Ascending aorta (tissue), 2 donors: ENCODE results near the gene FGF19. TPM values are rescaled to one million over a fixed set of nuclear protein-coding genes. Genes with fewer than 3 reads are reported as not detected.

Experiments used
- DNase-seq, 2 donors: peaks; one replicate each; pipeline ENCODE4 v3.0.0-alpha.2; 2019; ENCODE audit warnings: low spot score in 2 of 2
- H3K27ac ChIP-seq, 2 donors: fragments of 200-600 bp; sonication (generic); one replicate each; pipeline ENCODE4 v1.5.1; 2016 to 2017; ENCODE audit warnings: mild to moderate bottlenecking in 1 of 2
- H3K27me3 ChIP-seq: fragments of 200-600 bp; sonication (generic); one replicate; pipeline ENCODE4 v1.5.1; 2017
- H3K36me3 ChIP-seq, 2 donors: fragments of 200-600 bp; sonication (generic); one replicate each; pipeline ENCODE4 v1.5.1; 2016
- H3K4me1 ChIP-seq, 2 donors: fragments of 200-600 bp; sonication (generic); one replicate each; pipeline ENCODE4 v1.5.1; 2016 to 2017; ENCODE audit warnings: mild to moderate bottlenecking in 1 of 2
- H3K4me3 ChIP-seq, 2 donors: fragments of 200-600 bp; sonication (generic); one replicate each; pipeline ENCODE4 v1.5.1; 2016 to 2017; ENCODE audit warnings: mild to moderate bottlenecking in 1 of 2
- H3K9me3 ChIP-seq, 2 donors: fragments of 200-600 bp; sonication (generic); one replicate each; pipeline ENCODE4 v1.5.1; 2016
- CTCF ChIP-seq, 3 experiments: fragments of 200-600 bp in 2 of 3; fragments of 450-650 bp in 1 of 3; sonication (generic) in 2 of 3; IDR thresholded peaks; one replicate each; pipeline ENCODE4 v1.5.1; 2016 to 2019; ENCODE audit warnings: antibody characterized with exemption in 3 of 3, mild to moderate bottlenecking in 1 of 3, moderate library complexity in 1 of 3
- intact Hi-C: fragments of 100-400 bp; cut with DNase I; formaldehyde crosslinking; loops from one replicate; pipeline ENCODE4 v1.15.1; 2023
- total RNA-seq: library from RNA; depleted of rRNA; stranded (reverse); fragments of >200 nt; gene quantifications from one replicate; pipeline ENCODE4 v1.1.0, GENCODE V29; 2016

Gene FGF19
- total RNA-seq, 1 donor from 2014 or later: not detected

GRCh38 chr11:69680688-69681087 lies 23.1 kb downstream of the FGF19 start:
- Histone ChIP-seq H3K4me1 (peaks cover 0 to 1% of the 10 kb centered on the region in 2 donors), H3K4me3 (no peak overlapping the region), H3K9me3 (no peaks in the 10 kb centered on the region), H3K36me3 (no peaks in the 10 kb centered on the region), H3K27ac (no peak overlapping the region), H3K27me3 (no peaks in the 10 kb centered on the region)
- no peak for DNase-seq
- TF ChIP-seq CTCF (IDR thresholded peaks at IDR 0.05): no peak
- intact Hi-C loops: loop anchor here (5.0 kb wide), 1 partner anchor 232 kb away; no protein-coding TSS in a partner anchor

DNA sequence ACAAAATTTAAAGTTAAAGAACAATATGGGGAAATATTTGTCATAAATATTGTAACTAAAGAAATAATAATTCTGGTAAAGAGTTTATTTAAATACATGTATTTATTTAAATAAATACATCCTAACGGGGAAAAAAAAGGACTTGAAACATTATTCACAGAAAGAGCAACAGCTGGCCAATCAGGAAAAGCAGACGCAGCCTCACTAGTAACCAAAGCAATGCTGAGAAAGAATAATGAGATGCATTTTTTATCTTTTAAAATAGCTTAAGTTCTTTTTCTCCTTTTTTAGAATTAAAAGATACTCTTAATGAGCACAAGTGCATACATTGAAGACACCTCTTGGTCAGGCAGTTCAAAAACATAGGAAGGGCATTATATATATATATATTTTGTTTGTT lies 26.1 kb downstream of the FGF19 start:
- no peaks in the 10 kb centered on the region for H3K9me3 ChIP-seq
- no peak overlapping the region for H3K4me3 ChIP-seq
- DNase-seq: no peak
- no peaks in the 10 kb centered on the region for H3K27me3 ChIP-seq
- no peak for TF ChIP-seq CTCF (IDR thresholded peaks at IDR 0.05)
- H3K36me3 ChIP-seq: peaks cover 0 to 3% of the 10 kb centered on the region in 2 donors
- peaks cover 7 to 14% of the 10 kb centered on the region in 2 donors for H3K4me1 ChIP-seq
- H3K27ac ChIP-seq: no peak overlapping the region
- intact Hi-C loops: no loop called here

- H3K27me3 ChIP-seq: no peaks in the 10 kb centered on the region
- peak within 1 kb of the TSS; percentile 81 to 92 for H3K27ac ChIP-seq
- TF ChIP-seq CTCF (IDR thresholded peaks at IDR 0.05): no peak
- peaks cover 10 to 21% of the 10 kb centered on the region in 2 donors for H3K36me3 ChIP-seq
- H3K4me3 ChIP-seq: peak within 1 kb of the TSS; percentile 85 to 100
- peak; percentile 68 to 98 for DNase-seq
- no peaks in the 10 kb centered on the region for H3K9me3 ChIP-seq
- intact Hi-C loops: no loop called here
- H3K4me1 ChIP-seq: peaks cover 7 to 20% of the 10 kb centered on the region in 2 donors
Measured at GRCh38 chr11:69674886-69675714, 28.7 kb downstream of the FGF19 start, which contains the start of gene LTO1. TSS of gene LTO1 (minus strand) at chr11:69675353. CDS start at chr11:69675239, 114 bp downstream.

DNA sequence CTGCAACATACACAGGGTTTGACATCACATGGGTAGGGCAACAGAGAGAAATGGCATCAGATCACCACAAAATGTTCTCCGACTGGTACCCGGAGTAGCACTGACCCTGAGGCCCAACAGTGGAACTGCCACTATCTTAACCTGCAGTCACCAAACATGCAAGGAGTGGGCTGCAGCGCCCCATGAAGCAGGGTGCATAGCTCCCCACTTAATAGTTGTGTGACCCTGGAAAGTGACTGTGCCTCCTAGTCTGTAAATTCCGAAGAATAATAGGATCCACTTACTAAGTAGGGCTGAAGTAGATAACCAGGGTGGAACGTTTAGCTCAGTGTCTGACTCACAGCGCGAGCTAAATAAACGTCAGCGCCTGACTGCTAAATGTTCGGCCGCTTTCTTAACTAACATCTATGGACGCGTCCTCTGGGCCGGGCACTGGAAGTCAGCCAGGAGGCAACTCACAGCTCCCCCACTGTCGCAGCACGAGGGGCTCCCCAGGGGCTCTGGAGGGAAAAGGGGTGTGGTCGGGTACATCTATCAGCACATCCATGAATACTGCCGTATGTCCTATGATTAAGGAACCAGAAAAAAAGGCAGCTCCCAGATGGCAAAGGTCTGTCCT lies 29.4 kb downstream of the FGF19 start:
- intact Hi-C loops: no loop called here
- H3K27me3 ChIP-seq: no peaks in the 10 kb centered on the region
- H3K36me3 ChIP-seq: peaks cover 17 to 24% of the 10 kb centered on the region in 2 donors
- H3K4me1 ChIP-seq: peaks cover 7 to 20% of the 10 kb centered on the region in 2 donors
- H3K27ac ChIP-seq: peak overlapping the region; percentile 81 to 92
- H3K4me3 ChIP-seq: peak overlapping the region; percentile 85 to 100
- H3K9me3 ChIP-seq: no peaks in the 10 kb centered on the region
- DNase-seq: no peak
- no peak for TF ChIP-seq CTCF (IDR thresholded peaks at IDR 0.05)

- DNase-seq: no peak
- Histone ChIP-seq H3K4me1 (peaks cover 7 to 20% of the 10 kb centered on the region in 2 donors), H3K36me3 (peaks cover 23 to 48% of the 10 kb centered on the region in 2 donors), H3K27ac (no peak overlapping the region), H3K27me3 (no peaks in the 10 kb centered on the region), H3K9me3 (no peaks in the 10 kb centered on the region), H3K4me3 (no peak overlapping the region)
- intact Hi-C loops: loop anchor here (2.0 kb wide), 1 partner anchor 27 kb away; no protein-coding TSS in a partner anchor
- TF ChIP-seq CTCF (IDR thresholded peaks at IDR 0.05): no peak
Measured at GRCh38 chr11:69671734-69672465, 31.9 kb downstream of the FGF19 start.
